ENCODE measurements around the gene SHPK.

The SHPK gene

GRCh38 chr17:3613124-3613523, 22.9 kb downstream of the SHPK start:
- H3K9me2 ChIP-seq (ENCODE audit: low read depth, low read length) = no peaks in the 10 kb centered on the region
- no peak for TF ChIP-seq EZH2 (IDR thresholded peaks at IDR 0.05; ENCODE audit: borderline replicate concordance, low read length)
- no peaks in the 10 kb centered on the region for H3F3A ChIP-seq (ENCODE audit: insufficient read depth, low read length)
- peaks cover 65% of the 10 kb centered on the region for H3K36me3 ChIP-seq (ENCODE audit: insufficient read depth, low read length)
- no peak overlapping the region for H3K9ac ChIP-seq (ENCODE audit: low read length)
- no peaks in the 10 kb centered on the region for H4K20me1 ChIP-seq (ENCODE audit: insufficient read depth, low read length)
- no peak overlapping the region for H3K27ac ChIP-seq (ENCODE audit: low read depth, low read length, poor library complexity, severe bottlenecking)
- no peaks in the 10 kb centered on the region for H3K79me2 ChIP-seq (ENCODE audit: insufficient read depth, low read length)
- no peaks in the 10 kb centered on the region for H3K27me3 ChIP-seq (ENCODE audit: insufficient read depth, low read length)
- H3K4me3 ChIP-seq (ENCODE audit: low read depth, low read length, poor library complexity, severe bottlenecking) = no peak overlapping the region
- no peak overlapping the region for H3K4me2 ChIP-seq (ENCODE audit: low read length)
- H3K4me1 ChIP-seq (ENCODE audit: insufficient read depth, low read length, severe bottlenecking) = no peaks in the 10 kb centered on the region
- H3K9me3 ChIP-seq (ENCODE audit: low read length) = 0 out of 2 replicates have a peak, but pooled peaks cover 2% of the 10 kb centered on the region
- H2AFZ ChIP-seq (ENCODE audit: low read length) = no peak overlapping the region

- Histone ChIP-seq H2AFZ (ENCODE audit: low read length) (no peak overlapping the region), H3K4me3 (ENCODE audit: low read depth, low read length, poor library complexity, severe bottlenecking) (no peak overlapping the region), H4K20me1 (ENCODE audit: insufficient read depth, low read length) (no peaks in the 10 kb centered on the region), H3K27ac (ENCODE audit: low read depth, low read length, poor library complexity, severe bottlenecking) (no peak overlapping the region), H3K36me3 (ENCODE audit: insufficient read depth, low read length) (peaks cover 55% of the 10 kb centered on the region), H3K79me2 (ENCODE audit: insufficient read depth, low read length) (no peaks in the 10 kb centered on the region), H3K4me2 (ENCODE audit: low read length) (no peak overlapping the region), H3K9me2 (ENCODE audit: low read depth, low read length) (no peaks in the 10 kb centered on the region), H3K4me1 (ENCODE audit: insufficient read depth, low read length, severe bottlenecking) (no peaks in the 10 kb centered on the region), H3K9me3 (ENCODE audit: low read length) (no peaks in the 10 kb centered on the region), H3K9ac (ENCODE audit: low read length) (no peak overlapping the region), H3K27me3 (ENCODE audit: insufficient read depth, low read length) (no peaks in the 10 kb centered on the region), H3F3A (ENCODE audit: insufficient read depth, low read length) (no peaks in the 10 kb centered on the region)
- TF ChIP-seq EZH2 (IDR thresholded peaks at IDR 0.05; ENCODE audit: borderline replicate concordance, low read length) (no peak), CTCF (IDR thresholded peaks at IDR 0.05; ENCODE audit: low read length) (no peak)
These were observed 25.5 kb downstream of the SHPK start for GRCh38 chr17:3610523-3610922.

- Histone ChIP-seq H3K4me2 (ENCODE audit: low read length) (no peak overlapping the region), H3K9me2 (ENCODE audit: low read depth, low read length) (no peaks in the 10 kb centered on the region), H3K9me3 (ENCODE audit: low read length) (no peaks in the 10 kb centered on the region), H3K79me2 (ENCODE audit: insufficient read depth, low read length) (no peaks in the 10 kb centered on the region), H3K9ac (ENCODE audit: low read length) (no peak overlapping the region), H3K36me3 (ENCODE audit: insufficient read depth, low read length) (peaks cover 51% of the 10 kb centered on the region), H4K20me1 (ENCODE audit: insufficient read depth, low read length) (no peaks in the 10 kb centered on the region), H3K4me1 (ENCODE audit: insufficient read depth, low read length, severe bottlenecking) (no peaks in the 10 kb centered on the region), H3K4me3 (ENCODE audit: low read depth, low read length, poor library complexity, severe bottlenecking) (no peak overlapping the region), H3F3A (ENCODE audit: insufficient read depth, low read length) (no peaks in the 10 kb centered on the region), H3K27ac (ENCODE audit: low read depth, low read length, poor library complexity, severe bottlenecking) (no peak overlapping the region), H2AFZ (ENCODE audit: low read length) (no peak overlapping the region), H3K27me3 (ENCODE audit: insufficient read depth, low read length) (no peaks in the 10 kb centered on the region)
- no peak for TF ChIP-seq EZH2 (IDR thresholded peaks at IDR 0.05; ENCODE audit: borderline replicate concordance, low read length)
- TF ChIP-seq CTCF (IDR thresholded peaks at IDR 0.05; ENCODE audit: low read length) = no peak
These were observed 26.4 kb downstream of the SHPK start for GRCh38 chr17:3609689-3610088.

DNA sequence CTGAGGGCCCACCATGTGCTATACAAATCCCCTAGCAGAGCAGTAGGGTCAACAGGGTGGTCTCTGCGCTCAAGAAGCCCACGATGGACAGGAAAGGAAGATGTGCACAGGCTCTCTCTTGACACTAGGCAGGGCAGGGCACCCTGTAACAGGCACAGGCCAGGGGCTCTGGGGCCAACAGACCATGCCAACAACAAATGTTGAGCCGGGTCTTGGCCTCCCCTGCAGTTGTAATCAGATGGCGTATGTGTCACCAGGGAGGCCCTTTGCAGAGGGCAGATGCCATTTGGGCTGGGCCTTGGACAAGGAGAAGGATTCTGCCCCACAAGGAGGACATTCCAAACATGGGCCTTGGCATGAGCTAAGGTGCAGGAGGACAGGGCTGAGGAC, 32.2 kb downstream of the SHPK start:
- no peaks in the 10 kb centered on the region for H3K79me2 ChIP-seq (ENCODE audit: insufficient read depth, low read length)
- H3K4me1 ChIP-seq (ENCODE audit: insufficient read depth, low read length, severe bottlenecking) = no peaks in the 10 kb centered on the region
- H3K9me3 ChIP-seq (ENCODE audit: low read length) = no peaks in the 10 kb centered on the region
- H3K9ac ChIP-seq (ENCODE audit: low read length) = no peak overlapping the region
- H3K9me2 ChIP-seq (ENCODE audit: low read depth, low read length) = no peaks in the 10 kb centered on the region
- H3K27me3 ChIP-seq (ENCODE audit: insufficient read depth, low read length) = no peaks in the 10 kb centered on the region
- no peak overlapping the region for H3K4me2 ChIP-seq (ENCODE audit: low read length)
- no peaks in the 10 kb centered on the region for H3F3A ChIP-seq (ENCODE audit: insufficient read depth, low read length)
- no peak for TF ChIP-seq EZH2 (IDR thresholded peaks at IDR 0.05; ENCODE audit: borderline replicate concordance, low read length)
- no peak for TF ChIP-seq CTCF (IDR thresholded peaks at IDR 0.05; ENCODE audit: low read length)
- H3K27ac ChIP-seq (ENCODE audit: low read depth, low read length, poor library complexity, severe bottlenecking) = no peak overlapping the region
- H4K20me1 ChIP-seq (ENCODE audit: insufficient read depth, low read length) = no peaks in the 10 kb centered on the region
- no peak overlapping the region for H3K4me3 ChIP-seq (ENCODE audit: low read depth, low read length, poor library complexity, severe bottlenecking)
- peaks cover 17% of the 10 kb centered on the region for H3K36me3 ChIP-seq (ENCODE audit: insufficient read depth, low read length)
- no peak overlapping the region for H2AFZ ChIP-seq (ENCODE audit: low read length)

Measured in OCI-LY1 (cell line).